Measurements from ENCODE around the gene THADA. TPM values are rescaled to one million over a fixed set of nuclear protein-coding genes. Genes with fewer than 3 reads are reported as not detected.
A peak's percentile ranks its signal among the peaks of the same experiment; 100 is the strongest.

THADA gene
- total RNA-seq, 2 experiments from 2014 or later = 32.0 to 32.1 TPM

GRCh38 chr2:43522177-43522576 is 73.7 kb downstream of the THADA start:
- Mint-ChIP-seq H3K27ac (no peak overlapping the region), H3K4me3 (no peak overlapping the region), H3K4me1 (peaks cover 8% of the 10 kb centered on the region), H3K27me3 (no peaks in the 10 kb centered on the region), H3K36me3 (peaks cover 30% of the 10 kb centered on the region), H3K9me3 (ENCODE audit: low read depth) (peaks cover 9% of the 10 kb centered on the region)
- DNase-seq (no peak), ATAC-seq (no peak)
- CTCF ChIA-PET = interaction anchor here (1.0 to 1.1 kb wide), 2 partner anchors 38 to 56 kb away, joined by 3 read pairs; no protein-coding TSS in a partner anchor

GRCh38 chr2:43521568-43521967 is 74.3 kb downstream of the THADA start:
- H3K9me3 Mint-ChIP-seq (ENCODE audit: low read depth) = peaks cover 9% of the 10 kb centered on the region
- H3K27me3 Mint-ChIP-seq = no peaks in the 10 kb centered on the region
- peaks cover 27% of the 10 kb centered on the region for H3K36me3 Mint-ChIP-seq
- no peak for ATAC-seq
- no peak overlapping the region for H3K4me3 Mint-ChIP-seq
- CTCF ChIA-PET = interaction anchor here (1.0 to 1.1 kb wide), 3 partner anchors 15 to 57 kb away, joined by 3 read pairs; no protein-coding TSS in a partner anchor
- DNase-seq = no peak
- peaks cover 8% of the 10 kb centered on the region for H3K4me1 Mint-ChIP-seq
- H3K27ac Mint-ChIP-seq = no peak overlapping the region

- CTCF ChIA-PET = interaction anchor here (1.1 kb wide), 1 partner anchor 16 kb away, joined by 3 read pairs; no protein-coding TSS in a partner anchor
Measured at GRCh38 chr2:43520919-43521318, 74.9 kb downstream of the THADA start.

GRCh38 chr2:43519643-43520221 is 76.1 kb downstream of the THADA start:
- H3K4me1 Mint-ChIP-seq = peaks cover 15% of the 10 kb centered on the region
- DNase-seq = no peak
- H3K9me3 Mint-ChIP-seq (ENCODE audit: low read depth) = no peaks in the 10 kb centered on the region
- no peak overlapping the region for H3K4me3 Mint-ChIP-seq
- H3K27ac Mint-ChIP-seq = no peak overlapping the region
- H3K36me3 Mint-ChIP-seq = peaks cover 12% of the 10 kb centered on the region
- H3K27me3 Mint-ChIP-seq = no peaks in the 10 kb centered on the region
- CTCF ChIA-PET = interaction anchor here (1.9 kb wide), 1 partner anchor 9 kb away, joined by 6 read pairs; no protein-coding TSS in a partner anchor
- ATAC-seq = no peak

More at GRCh38 chr2:43520919-43521318, 74.9 kb downstream of the THADA start:
- peaks cover 9% of the 10 kb centered on the region for H3K9me3 Mint-ChIP-seq (ENCODE audit: low read depth)
- H3K27ac Mint-ChIP-seq = no peak overlapping the region
- no peaks in the 10 kb centered on the region for H3K27me3 Mint-ChIP-seq
- H3K4me3 Mint-ChIP-seq = no peak overlapping the region
- H3K36me3 Mint-ChIP-seq = peaks cover 22% of the 10 kb centered on the region
- DNase-seq (no peak), ATAC-seq (no peak)
- peaks cover 11% of the 10 kb centered on the region for H3K4me1 Mint-ChIP-seq

- H3K9me3 Mint-ChIP-seq (ENCODE audit: low read depth) = no peaks in the 10 kb centered on the region
- peaks cover 15% of the 10 kb centered on the region for H3K4me1 Mint-ChIP-seq
- H3K27me3 Mint-ChIP-seq = no peaks in the 10 kb centered on the region
- ATAC-seq (no peak), DNase-seq (no peak)
- no peak overlapping the region for H3K4me3 Mint-ChIP-seq
- no peak overlapping the region for H3K27ac Mint-ChIP-seq
- CTCF ChIA-PET = interaction anchor here (1.2 to 1.9 kb wide), 4 partner anchors 10 to 290 kb away, joined by 3 to 6 read pairs (median 4); no protein-coding TSS in a partner anchor
- H3K36me3 Mint-ChIP-seq = peaks cover 3% of the 10 kb centered on the region
Measured at GRCh38 chr2:43518718-43519117, 77.1 kb downstream of the THADA start.

- peaks cover 15% of the 10 kb centered on the region for H3K4me1 Mint-ChIP-seq
- no peaks in the 10 kb centered on the region for H3K27me3 Mint-ChIP-seq
- H3K36me3 Mint-ChIP-seq = peaks cover 3% of the 10 kb centered on the region
- ATAC-seq (no peak), DNase-seq (no peak)
- no peak overlapping the region for H3K4me3 Mint-ChIP-seq
- CTCF ChIA-PET = interaction anchor here (1.2 to 1.6 kb wide), 4 partner anchors 21 to 391 kb away, joined by 3 to 4 read pairs (median 3); no protein-coding TSS in a partner anchor
- H3K9me3 Mint-ChIP-seq (ENCODE audit: low read depth) = no peaks in the 10 kb centered on the region
- no peak overlapping the region for H3K27ac Mint-ChIP-seq
Measured at GRCh38 chr2:43518181-43518580, 77.7 kb downstream of the THADA start.

GRCh38 chr2:43515807-43516497 is 79.9 kb downstream of the THADA start:
- Mint-ChIP-seq H3K27ac (peak overlapping the region; percentile 5), H3K9me3 (ENCODE audit: low read depth) (no peaks in the 10 kb centered on the region), H3K36me3 (peaks cover 17% of the 10 kb centered on the region), H3K4me1 (peaks cover 24% of the 10 kb centered on the region), H3K27me3 (no peaks in the 10 kb centered on the region), H3K4me3 (no peak overlapping the region)
- peak; percentile 42 for ATAC-seq
- CTCF ChIA-PET = no interaction called here
- no peak for DNase-seq

GRCh38 chr2:43515248-43515647 is 80.6 kb downstream of the THADA start:
- CTCF ChIA-PET = no interaction called here
- Mint-ChIP-seq H3K4me3 (no peak overlapping the region), H3K27me3 (no peaks in the 10 kb centered on the region), H3K4me1 (peaks cover 25% of the 10 kb centered on the region), H3K27ac (no peak overlapping the region), H3K9me3 (ENCODE audit: low read depth) (no peaks in the 10 kb centered on the region), H3K36me3 (peaks cover 17% of the 10 kb centered on the region)
- no peak for ATAC-seq
- DNase-seq = no peak

GRCh38 chr2:43513796-43514195 is 82.0 kb downstream of the THADA start:
- CTCF ChIA-PET = interaction anchor here (0.7 kb wide), 1 partner anchor 25 kb away, joined by 3 read pairs; no protein-coding TSS in a partner anchor
- Mint-ChIP-seq H3K4me1 (peaks cover 27% of the 10 kb centered on the region), H3K27me3 (no peaks in the 10 kb centered on the region), H3K9me3 (ENCODE audit: low read depth) (no peaks in the 10 kb centered on the region), H3K27ac (no peak overlapping the region), H3K4me3 (no peak overlapping the region), H3K36me3 (peaks cover 22% of the 10 kb centered on the region)
- no peak for DNase-seq
- no peak for ATAC-seq

GRCh38 chr2:43513216-43513615 is 82.6 kb downstream of the THADA start:
- no peak overlapping the region for H3K27ac Mint-ChIP-seq
- ATAC-seq (no peak), DNase-seq (no peak)
- no peak overlapping the region for H3K4me3 Mint-ChIP-seq
- no peaks in the 10 kb centered on the region for H3K27me3 Mint-ChIP-seq
- no peaks in the 10 kb centered on the region for H3K9me3 Mint-ChIP-seq (ENCODE audit: low read depth)
- CTCF ChIA-PET = interaction anchor here (0.7 to 1.0 kb wide), 2 partner anchors 26 to 386 kb away, joined by 3 read pairs; no protein-coding TSS in a partner anchor
- peaks cover 23% of the 10 kb centered on the region for H3K36me3 Mint-ChIP-seq
- peaks cover 29% of the 10 kb centered on the region for H3K4me1 Mint-ChIP-seq

GRCh38 chr2:43511199-43511598 is 84.6 kb downstream of the THADA start:
- ATAC-seq = no peak
- H3K4me3 Mint-ChIP-seq = no peak overlapping the region
- no peaks in the 10 kb centered on the region for H3K27me3 Mint-ChIP-seq
- DNase-seq = no peak
- H3K4me1 Mint-ChIP-seq = peaks cover 35% of the 10 kb centered on the region
- peaks cover 31% of the 10 kb centered on the region for H3K36me3 Mint-ChIP-seq
- no peaks in the 10 kb centered on the region for H3K9me3 Mint-ChIP-seq (ENCODE audit: low read depth)
- H3K27ac Mint-ChIP-seq = no peak overlapping the region
- CTCF ChIA-PET = interaction anchor here (1.1 to 1.3 kb wide), 2 partner anchors 12 to 282 kb away, joined by 3 read pairs; no protein-coding TSS in a partner anchor

GRCh38 chr2:43509886-43510285 is 86.0 kb downstream of the THADA start:
- H3K9me3 Mint-ChIP-seq (ENCODE audit: low read depth) = no peaks in the 10 kb centered on the region
- CTCF ChIA-PET = interaction anchor here (1.3 kb wide), 1 partner anchor 14 kb away, joined by 3 read pairs; no protein-coding TSS in a partner anchor
- ATAC-seq = no peak

GRCh38 chr2:43508209-43508608 is 87.6 kb downstream of the THADA start:
- CTCF ChIA-PET = interaction anchor here (0.6 to 1.2 kb wide), 2 partner anchors 23 to 69 kb away, joined by 3 read pairs; no protein-coding TSS in a partner anchor
- Mint-ChIP-seq H3K36me3 (peaks cover 35% of the 10 kb centered on the region), H3K4me1 (peaks cover 29% of the 10 kb centered on the region), H3K4me3 (no peak overlapping the region), H3K27me3 (no peaks in the 10 kb centered on the region), H3K27ac (peak overlapping the region; percentile 24), H3K9me3 (ENCODE audit: low read depth) (no peaks in the 10 kb centered on the region)
- DNase-seq = no peak
- ATAC-seq = no peak

More at GRCh38 chr2:43509886-43510285, 86.0 kb downstream of the THADA start:
- Mint-ChIP-seq H3K27ac (peak overlapping the region; percentile 67), H3K4me3 (no peak overlapping the region), H3K4me1 (peaks cover 29% of the 10 kb centered on the region), H3K27me3 (no peaks in the 10 kb centered on the region), H3K36me3 (peaks cover 30% of the 10 kb centered on the region)
- DNase-seq = no peak

Data from activated CD8-positive, alpha-beta memory T cell treated with anti-CD3 and anti-CD28 coated beads, Interleukin-2, amount 10 ng/mL, durations not matched to agents 7 days and 5 days (primary cell).